Mucosa of descending colon (tissue), 3 donors: ENCODE measurements around the gene CMTR1. TPM values are rescaled to one million over a fixed set of nuclear protein-coding genes. Genes with fewer than 3 reads are reported as not detected.
"Not testable (repeated sequence)": the region's sequence is repeated elsewhere in the genome, so short reads cannot be mapped to it uniquely, and the experiment has no call there.

Experiments used
- ATAC-seq: fragments of 200-7000 bp; cut with Tn5 transposase; one replicate; pipeline ENCODE4 v1.9.1; 2020; ENCODE audit warnings: mild to moderate bottlenecking, moderate library complexity
- DNase-seq, 3 donors: peaks; one replicate each; pipeline ENCODE4 v3.0.0-alpha.2; 2020
- H3K36me3 ChIP-seq: fragments of 200-600 bp; one replicate; pipeline ENCODE4 v1.8.0; 2021; ENCODE audit warnings: low read depth, mild to moderate bottlenecking
- H3K4me1 ChIP-seq: fragments of 200-600 bp; one replicate; pipeline ENCODE4 v1.8.0; 2021; ENCODE audit warnings: low read depth, mild to moderate bottlenecking
- H3K4me3 ChIP-seq: fragments of 200-600 bp; one replicate; pipeline ENCODE4 v1.8.0; 2021; ENCODE audit warnings: mild to moderate bottlenecking
- H3K9me3 ChIP-seq: fragments of 200-600 bp; one replicate; pipeline ENCODE4 v1.8.0; 2021; ENCODE audit warnings: mild to moderate bottlenecking
- intact Hi-C, 2 donors: fragments of 100-400 bp; cut with DNase I in 1 of 2; cut with micrococcal nuclease in 1 of 2; formaldehyde crosslinking; loops; one replicate each; pipeline versions ENCODE4 v1.11.0 to v1.11.1; 2022; cut with DNase I, micrococcal nuclease
- total RNA-seq, 3 donors: library from RNA; stranded (reverse); fragmentation: NEBNext Ultra II Directional in 2 of 3; extraction: Animal tissue kit (Norgen Biotek cat#: 25700) in 2 of 3; gene quantifications; one replicate each; pipeline versions ENCODE4 v1.2.1 to v1.2.4, GENCODE V29; 2021 to 2023
- TF ChIP-seq, protein P1 (sequence below): fragments of 200-600 bp; IDR thresholded peaks from one replicate; pipeline ENCODE4 v1.8.0; 2022; ENCODE audit warnings: antibody characterized with exemption, mild to moderate bottlenecking
- donor health status: DM: no; HTN: no; CAD: no; lungs with moderate emphysema.
- donor health status: DM: no; HTN: no; CAD: no.
- donor health status: DM: no; HTN: yes; CAD: no.

CMTR1 gene
- total RNA-seq, 3 donors from 2014 or later, result 26.1 to 49.8 (median 27.5) TPM

DNA sequence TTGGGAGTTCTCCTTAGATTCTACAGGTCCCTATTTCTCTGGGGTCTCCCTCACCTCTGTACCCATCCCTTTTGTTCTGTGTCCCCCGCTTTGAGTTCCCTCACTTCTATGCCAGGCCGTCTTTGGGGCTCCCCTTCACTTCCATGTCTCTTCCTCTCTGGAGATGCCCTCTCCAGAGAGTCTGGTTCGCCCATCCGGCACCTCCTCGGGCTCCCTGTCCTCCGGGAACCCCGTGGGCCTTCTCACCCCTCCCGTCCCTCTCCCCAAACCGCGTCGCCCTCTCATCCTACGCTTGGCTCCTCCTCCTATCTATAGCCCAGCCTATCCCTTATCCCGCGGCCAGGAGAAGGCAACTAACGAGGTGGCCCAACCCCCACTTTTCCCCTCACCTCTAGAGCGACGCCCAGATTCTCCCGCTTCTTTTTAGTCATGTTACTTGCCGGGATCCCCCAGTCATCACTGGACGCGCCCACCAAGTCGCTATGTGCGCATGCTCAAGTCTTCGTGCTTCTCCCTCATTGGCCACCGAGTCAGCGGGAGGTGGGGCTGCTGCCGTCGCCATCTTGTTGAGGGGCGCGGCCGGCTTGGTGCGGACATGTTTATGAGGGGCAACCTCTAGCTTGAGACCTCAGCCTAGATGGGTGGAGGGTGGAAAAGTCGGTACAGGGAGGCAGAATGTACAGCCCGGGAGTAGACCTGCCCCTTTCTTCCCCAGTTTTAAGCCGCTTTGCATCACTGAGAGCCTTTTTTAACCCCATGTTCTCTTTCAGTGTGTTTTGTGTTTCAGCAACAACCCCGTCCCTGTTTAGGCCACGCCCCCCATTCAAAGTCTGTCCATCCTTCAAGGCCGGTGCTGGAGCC lies 66.6 kb downstream of the CMTR1 start, which contains the start of gene CCDC167:
CCDC167 (minus strand) TSS at position 461 of the 861 bp plus-strand sequence; CDS start at position 431, 30 bp downstream.
- Histone ChIP-seq H3K36me3 (no peaks in the 10 kb centered on the region), H3K9me3 (no peaks in the 10 kb centered on the region), H3K4me1 (peaks cover 7% of the 10 kb centered on the region), H3K4me3 (peak within 1 kb of the TSS; percentile 42)
- ATAC-seq, result peak; percentile 97
- intact Hi-C loops, result no loop called here
- DNase-seq, result peak; percentile 94 to 96 (median 94)
- TF ChIP-seq, protein P1, sequence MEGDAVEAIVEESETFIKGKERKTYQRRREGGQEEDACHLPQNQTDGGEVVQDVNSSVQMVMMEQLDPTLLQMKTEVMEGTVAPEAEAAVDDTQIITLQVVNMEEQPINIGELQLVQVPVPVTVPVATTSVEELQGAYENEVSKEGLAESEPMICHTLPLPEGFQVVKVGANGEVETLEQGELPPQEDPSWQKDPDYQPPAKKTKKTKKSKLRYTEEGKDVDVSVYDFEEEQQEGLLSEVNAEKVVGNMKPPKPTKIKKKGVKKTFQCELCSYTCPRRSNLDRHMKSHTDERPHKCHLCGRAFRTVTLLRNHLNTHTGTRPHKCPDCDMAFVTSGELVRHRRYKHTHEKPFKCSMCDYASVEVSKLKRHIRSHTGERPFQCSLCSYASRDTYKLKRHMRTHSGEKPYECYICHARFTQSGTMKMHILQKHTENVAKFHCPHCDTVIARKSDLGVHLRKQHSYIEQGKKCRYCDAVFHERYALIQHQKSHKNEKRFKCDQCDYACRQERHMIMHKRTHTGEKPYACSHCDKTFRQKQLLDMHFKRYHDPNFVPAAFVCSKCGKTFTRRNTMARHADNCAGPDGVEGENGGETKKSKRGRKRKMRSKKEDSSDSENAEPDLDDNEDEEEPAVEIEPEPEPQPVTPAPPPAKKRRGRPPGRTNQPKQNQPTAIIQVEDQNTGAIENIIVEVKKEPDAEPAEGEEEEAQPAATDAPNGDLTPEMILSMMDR, result no peak

DNA sequence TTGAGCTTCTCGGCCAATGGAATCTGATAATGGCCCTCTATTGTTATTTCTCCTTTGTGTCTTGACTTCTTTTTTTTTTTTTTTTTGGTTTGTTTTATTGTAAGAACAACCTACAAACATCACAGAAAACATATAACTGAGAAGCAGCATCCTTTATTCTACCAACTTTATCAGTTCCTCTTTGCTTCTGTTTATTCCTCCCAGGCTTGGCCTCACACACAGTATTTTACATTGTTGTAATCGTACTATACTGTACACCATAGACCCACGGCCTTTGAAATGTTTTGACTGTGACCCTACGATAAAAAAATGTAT lies 67.2 kb downstream of the CMTR1 start:
- Histone ChIP-seq H3K9me3 (no peaks in the 10 kb centered on the region), H3K36me3 (no peaks in the 10 kb centered on the region), H3K4me1 (peaks cover 7% of the 10 kb centered on the region), H3K4me3 (no peak overlapping the region)
- intact Hi-C loops, result no loop called here
- DNase-seq, result no peak
- TF ChIP-seq, protein P1, result no peak
- ATAC-seq, result no peak

DNA sequence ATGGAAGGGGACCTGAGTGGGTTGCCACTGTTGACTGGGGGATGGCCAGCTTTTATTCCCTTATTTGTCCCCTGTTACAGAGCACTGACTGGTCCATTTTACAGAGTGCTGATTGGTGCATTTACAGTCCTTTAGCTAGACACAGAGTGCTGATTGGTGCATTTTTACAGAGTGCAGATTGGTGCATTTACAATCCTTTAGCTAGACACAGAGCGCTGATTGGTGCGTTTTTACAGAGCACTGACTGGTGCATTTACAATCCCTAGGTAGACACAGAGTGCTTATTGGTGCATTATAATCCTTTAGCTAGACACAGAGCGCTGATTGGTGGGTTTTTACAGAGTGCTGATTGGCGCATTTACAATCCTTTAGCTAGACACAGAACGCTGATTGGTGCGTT lies 67.9 kb downstream of the CMTR1 start:
- H3K4me3 ChIP-seq, H3K36me3 ChIP-seq, ATAC-seq, intact Hi-C loops, H3K9me3 ChIP-seq, H3K4me1 ChIP-seq, DNase-seq: not testable (repeated sequence)

DNA sequence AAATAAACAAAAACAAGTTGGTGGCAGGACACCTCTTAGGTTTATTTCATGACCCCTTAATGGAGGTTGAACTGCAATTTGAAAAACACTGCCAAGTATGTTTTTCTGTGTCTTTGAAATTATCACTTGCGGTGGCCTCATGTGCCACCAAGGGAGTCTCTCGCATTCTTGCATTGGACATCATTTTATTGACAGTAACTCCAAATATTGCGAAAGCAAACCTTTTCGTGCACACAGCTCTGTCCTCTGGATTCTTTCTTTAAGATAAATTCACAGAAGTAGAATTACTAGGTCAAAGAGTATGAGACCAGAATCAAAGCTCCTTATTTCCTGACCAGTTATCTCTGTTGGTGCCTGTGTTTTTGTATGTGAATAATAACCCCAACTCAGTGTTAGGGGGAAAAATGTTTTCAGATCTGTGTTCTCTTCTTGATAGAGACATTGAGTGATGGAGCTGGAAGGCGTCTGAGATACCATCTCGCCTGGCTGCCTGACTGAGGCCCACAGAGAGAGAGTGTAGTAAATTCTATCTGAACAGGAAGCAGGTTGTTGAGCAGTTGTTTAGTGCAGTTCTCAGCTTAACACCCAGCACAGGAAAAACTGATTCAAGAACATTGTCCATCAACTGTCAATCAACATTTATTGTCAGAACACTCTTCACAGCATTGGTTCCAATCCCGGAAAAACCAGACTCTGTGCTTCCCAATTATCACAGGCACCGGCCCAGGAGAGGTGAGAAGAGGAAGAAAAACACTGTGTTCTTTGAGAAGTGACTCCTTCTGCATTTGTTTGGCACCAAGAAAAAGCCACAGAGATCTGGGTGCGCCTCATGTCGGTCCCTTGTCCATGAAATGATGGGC lies 68.8 kb downstream of the CMTR1 start:
- TF ChIP-seq, protein P1, result no peak

DNA sequence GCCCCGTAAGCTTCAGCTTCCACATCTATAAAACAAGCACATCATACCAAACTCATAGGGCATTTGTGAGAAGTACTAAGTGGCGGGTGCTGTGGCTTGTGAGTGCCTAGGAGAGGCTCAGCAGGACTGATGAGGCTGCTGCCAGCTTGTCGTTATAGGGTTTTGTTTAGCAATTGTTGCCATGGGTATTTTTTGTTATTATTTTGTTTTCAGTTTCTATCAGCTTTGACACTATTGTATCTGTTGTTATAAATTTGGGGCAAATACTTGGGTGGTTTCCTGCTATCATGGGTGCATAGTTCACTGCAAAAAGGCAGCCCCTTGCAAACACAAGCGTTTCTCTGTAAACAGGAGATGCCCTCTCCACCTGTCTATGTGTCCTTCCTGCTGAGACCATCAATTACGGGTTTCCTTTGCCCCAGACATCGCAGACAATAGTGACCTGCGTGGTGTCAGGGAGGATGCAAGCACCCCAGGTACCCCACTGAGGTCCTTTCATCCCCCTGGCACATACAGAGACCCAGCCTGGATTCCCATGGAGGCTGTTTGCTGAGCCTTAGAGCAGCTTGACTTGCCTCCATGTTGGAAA lies 69.8 kb downstream of the CMTR1 start:
- DNase-seq (no peak), ATAC-seq (peak; percentile 19)
- no peaks in the 10 kb centered on the region for H3K9me3 ChIP-seq
- H3K4me3 ChIP-seq, result no peak overlapping the region
- intact Hi-C loops, result no loop called here
- peaks cover 7% of the 10 kb centered on the region for H3K4me1 ChIP-seq
- H3K36me3 ChIP-seq, result no peaks in the 10 kb centered on the region
- TF ChIP-seq, protein P1, result no peak

More for the DNA sequence above, 68.8 kb downstream of the CMTR1 start:
- Histone ChIP-seq H3K9me3 (no peaks in the 10 kb centered on the region), H3K36me3 (no peaks in the 10 kb centered on the region), H3K4me3 (no peak overlapping the region), H3K4me1 (peaks cover 7% of the 10 kb centered on the region)
- ATAC-seq, result peak; percentile 14
- no peak for DNase-seq
- intact Hi-C loops, result no loop called here
